CD4-positive, alpha-beta T cell treated with Interleukin-10 for 1 hour (primary cell): Measurements from ENCODE around the gene UBE2D2.
A peak's percentile ranks its signal among the peaks of the same experiment; 100 is the strongest.
"Not testable (repeated sequence)": the region's sequence is repeated elsewhere in the genome, so short reads cannot be mapped to it uniquely, and the experiment has no call there.

ENCODE experiments used
- DNase-seq: peaks from one replicate; pipeline ENCODE4 v3.0.0-alpha.2; 2020

Gene UBE2D2

GRCh38 chr5:139560752-139561654 lies at the start of gene UBE2D2:
Gene UBE2D2, plus strand, starts transcription at chr5:139561339. Its CDS starts 453 bp downstream, at chr5:139561792.
- peak; percentile 97 for DNase-seq

DNA sequence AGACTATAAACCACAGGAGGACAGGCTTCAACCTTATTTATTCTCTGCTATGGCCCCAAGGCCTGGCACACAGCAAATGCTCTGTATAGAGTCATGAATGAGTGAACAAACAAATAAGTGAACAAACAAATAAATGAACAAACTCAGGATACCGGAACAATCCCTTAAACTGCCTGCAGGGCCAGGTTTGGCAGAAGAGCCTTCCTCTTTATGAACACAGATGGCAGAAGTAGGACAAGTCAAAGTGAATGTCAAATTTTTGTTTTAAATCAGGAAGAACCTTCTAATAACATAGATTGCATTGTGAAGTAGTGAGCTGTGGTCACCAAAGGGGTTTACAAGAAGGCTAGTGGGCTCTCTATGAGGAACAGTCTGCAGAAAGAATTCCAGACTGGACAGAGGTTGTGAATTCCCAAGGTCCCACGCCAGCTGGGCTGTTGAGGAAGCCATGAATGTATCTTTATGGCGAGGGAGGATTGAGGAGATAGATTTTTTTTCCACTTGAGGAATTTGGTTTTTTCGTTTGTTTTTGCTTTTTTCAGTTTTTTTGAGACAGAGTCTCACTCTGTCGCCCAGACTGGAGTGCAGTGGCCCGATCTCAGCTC lies 48.3 kb upstream of the UBE2D2 start:
- DNase-seq = no peak

- peak; percentile 84 for DNase-seq
Observed at GRCh38 chr5:139513434-139513833, 47.7 kb upstream of the UBE2D2 start.

- DNase-seq = no peak
Observed at GRCh38 chr5:139513852-139514485, 47.2 kb upstream of the UBE2D2 start.

- DNase-seq = no peak
Observed at GRCh38 chr5:139514486-139514856, 46.7 kb upstream of the UBE2D2 start.

- DNase-seq = peak; percentile 91
Observed at GRCh38 chr5:139517683-139518564, 43.2 kb upstream of the UBE2D2 start.

GRCh38 chr5:139523635-139524445 lies 37.3 kb upstream of the UBE2D2 start:
- DNase-seq = no peak

DNA sequence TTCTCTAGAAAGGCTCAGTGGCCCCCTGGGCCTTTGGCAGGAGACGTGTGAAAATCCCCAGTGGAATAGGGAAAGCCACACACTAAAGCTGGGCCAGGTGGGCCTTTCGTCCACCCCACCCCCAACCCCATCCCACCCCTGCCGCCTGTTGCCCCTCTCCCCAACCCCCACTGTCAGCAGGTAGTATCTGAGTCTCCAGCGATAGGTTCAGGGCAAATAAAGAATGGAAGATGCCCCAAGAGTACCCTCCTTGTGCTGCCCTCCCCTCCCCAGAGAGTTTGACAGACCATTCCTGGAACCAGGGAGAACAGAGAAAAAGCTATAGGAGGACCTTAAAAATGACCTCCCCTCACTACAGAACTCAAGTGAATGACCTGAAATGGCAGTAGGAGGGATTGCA lies 36.7 kb upstream of the UBE2D2 start:
- DNase-seq = no peak

DNA sequence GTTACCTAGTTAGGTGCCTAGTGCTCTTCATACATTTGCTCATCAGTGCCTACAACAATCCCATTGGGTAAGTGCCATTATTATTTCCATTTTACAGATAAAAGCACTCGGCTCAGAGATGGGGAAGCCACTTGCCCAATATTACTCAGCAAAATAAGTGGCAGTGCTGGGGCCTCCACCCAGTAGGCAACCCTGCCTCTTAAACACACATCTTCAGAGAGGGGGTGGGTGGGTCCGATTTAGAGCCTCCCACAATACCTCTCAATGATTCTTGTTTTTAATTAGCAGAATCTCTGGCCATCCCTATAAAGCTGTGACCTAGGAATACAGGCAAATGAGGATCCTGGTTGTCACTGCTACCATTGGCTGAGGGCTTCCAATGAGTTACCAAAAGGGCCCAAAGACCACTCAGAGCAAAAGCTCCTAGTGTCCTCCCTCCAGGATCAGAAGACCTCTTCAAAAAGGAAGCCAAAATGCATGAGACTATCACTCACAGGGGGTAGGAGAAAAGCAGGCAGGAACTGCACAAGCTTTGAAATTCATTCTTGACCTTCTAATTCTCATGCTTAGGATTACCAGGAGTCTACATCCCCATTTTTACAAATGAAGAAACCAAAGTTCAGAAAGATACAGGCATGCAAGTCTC lies 36.1 kb upstream of the UBE2D2 start:
- DNase-seq = no peak

- not testable (repeated sequence) for DNase-seq
Observed at GRCh38 chr5:139525586-139526308, 35.4 kb upstream of the UBE2D2 start.

DNA sequence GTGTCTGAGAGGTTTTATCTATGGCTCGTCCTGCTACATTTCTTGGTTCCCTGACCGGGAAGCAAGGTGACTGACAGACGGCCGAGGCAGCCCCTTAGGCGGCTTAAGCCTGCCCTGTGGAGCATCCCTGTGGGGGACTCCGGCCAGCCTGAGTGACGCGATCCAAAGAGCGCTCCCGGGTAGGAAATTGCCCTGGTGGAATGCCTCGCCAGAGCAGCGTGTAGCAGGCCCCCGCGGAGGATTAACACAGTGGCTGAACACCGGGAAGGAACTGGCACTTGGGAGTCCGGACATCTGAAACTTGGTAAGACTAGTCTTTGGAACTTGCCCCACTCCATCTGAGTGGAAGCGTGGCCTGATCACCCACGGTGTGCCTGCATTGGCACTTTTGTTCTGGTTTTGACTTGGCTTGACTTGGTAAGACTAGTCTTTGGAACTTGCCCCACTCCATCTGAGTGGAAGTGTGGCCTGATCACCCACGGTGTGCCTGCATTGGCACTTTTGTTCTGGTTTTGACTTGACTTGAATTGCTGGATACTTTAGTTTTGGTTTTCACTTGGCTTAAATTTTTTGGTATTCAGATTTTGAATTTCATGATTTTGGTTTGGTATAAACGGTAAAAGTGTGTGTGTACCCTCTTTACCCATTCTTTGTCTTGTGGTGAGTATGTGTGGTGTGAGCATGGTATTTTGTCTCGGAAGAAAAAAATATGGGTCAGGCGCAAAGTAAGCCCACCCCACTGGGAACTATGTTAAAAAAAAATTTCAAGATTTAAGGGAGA lies 34.6 kb upstream of the UBE2D2 start:
- DNase-seq = not testable (repeated sequence)

DNA sequence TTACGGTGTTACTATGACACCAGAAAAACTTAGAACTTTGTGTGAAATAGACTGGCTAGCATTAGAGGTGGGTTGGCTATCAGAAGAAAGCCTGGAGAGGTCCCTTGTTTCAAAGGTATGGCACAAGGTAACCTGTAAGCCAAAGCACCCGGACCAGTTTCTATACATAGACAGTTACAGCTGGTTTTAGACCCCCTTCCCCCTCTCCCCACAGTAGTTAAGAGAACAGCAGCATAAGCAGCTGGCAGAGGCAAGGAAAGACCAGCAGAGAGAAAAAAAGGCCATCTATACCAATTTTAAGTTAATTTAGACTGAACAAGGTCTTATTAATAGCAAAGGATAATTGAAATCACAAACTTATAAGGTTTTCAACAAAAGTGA lies 34.1 kb upstream of the UBE2D2 start:
- DNase-seq = not testable (repeated sequence)

DNA sequence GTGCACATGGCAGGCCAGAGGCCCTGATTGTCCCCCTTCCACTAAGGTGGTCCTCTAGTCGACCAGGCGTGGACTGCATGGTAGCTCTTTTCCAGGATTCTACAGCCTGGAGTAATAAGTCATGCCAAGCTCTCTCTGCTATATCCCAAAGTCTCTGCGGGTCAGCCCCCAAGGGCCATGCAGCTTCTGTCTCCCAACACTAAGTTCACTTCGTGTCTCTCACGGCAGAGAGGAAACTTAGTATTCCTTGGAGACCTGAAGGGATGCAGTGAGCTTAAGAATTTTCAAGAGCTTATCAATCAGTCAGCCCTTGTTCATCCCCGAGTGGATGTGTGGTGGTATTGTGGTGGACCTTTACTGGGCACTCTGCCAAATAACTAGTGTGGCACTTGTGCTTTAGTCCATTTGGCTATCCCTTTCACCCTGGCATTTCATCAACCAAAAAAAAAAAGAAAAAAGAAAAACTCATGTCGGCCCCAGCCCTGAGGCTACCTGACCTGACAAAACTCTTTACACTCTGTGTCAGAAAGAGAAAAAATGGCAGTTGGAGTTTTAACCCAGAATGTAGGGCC lies 33.2 kb upstream of the UBE2D2 start:
- DNase-seq = not testable (repeated sequence)

DNA sequence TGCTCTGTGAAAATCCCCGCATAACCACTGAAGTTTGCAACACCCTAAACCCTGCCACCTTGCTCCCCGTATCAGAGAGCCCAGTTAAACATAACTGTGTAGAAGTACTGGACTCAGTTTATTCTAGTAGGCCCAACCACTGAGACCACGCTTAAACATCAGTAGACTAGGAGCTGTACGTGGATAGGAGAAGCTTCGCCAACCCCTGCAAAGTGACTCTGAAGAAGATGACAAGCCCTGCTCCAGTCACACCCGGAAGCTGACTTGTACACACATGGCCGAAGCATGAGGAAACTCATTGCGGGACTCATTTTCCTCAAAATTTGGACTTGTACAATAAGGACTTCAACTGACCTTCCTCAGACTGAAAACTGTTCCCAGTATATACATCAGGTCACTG lies 32.4 kb upstream of the UBE2D2 start:
- not testable (repeated sequence) for DNase-seq

DNA sequence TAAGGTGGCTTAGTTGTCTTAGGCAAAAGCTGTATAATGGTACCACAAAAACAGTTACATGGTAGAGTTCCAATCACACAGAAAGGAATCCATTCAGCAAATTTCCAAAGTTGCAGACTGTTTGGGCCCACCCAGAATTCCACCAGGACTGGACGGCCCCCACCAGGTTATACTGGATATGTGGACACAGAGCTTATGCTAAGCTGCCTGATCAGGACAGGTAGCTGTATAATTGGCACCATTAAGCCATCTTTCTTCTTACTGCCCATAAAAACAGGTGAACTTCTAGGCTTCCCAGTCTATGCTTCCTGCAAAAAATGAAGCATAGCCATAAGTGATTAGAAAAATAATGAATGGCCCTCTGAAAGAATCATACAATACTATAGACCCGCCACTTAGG lies 31.1 kb upstream of the UBE2D2 start:
- not testable (repeated sequence) for DNase-seq

GRCh38 chr5:139531772-139532169 lies 29.4 kb upstream of the UBE2D2 start:
- no peak for DNase-seq

- DNase-seq = peak; percentile 54
Observed at GRCh38 chr5:139543423-139543991, 17.6 kb upstream of the UBE2D2 start.

- DNase-seq = not testable (repeated sequence)
Observed at GRCh38 chr5:139546593-139546992, 14.5 kb upstream of the UBE2D2 start.
